GM12892 (cell line): ENCODE results near the gene PAFAH2.

ENCODE experiments used
- POLR2A ChIP-seq: IDR thresholded peaks from 2 replicates; pipeline ENCODE4 v1.6.1; 2011; ENCODE audit warnings: low read depth, low read length, control low read depth
- TAF1 ChIP-seq: IDR thresholded peaks from 2 replicates; pipeline ENCODE4 v1.6.1; 2011; ENCODE audit warnings: low read depth, mild to moderate bottlenecking, control low read depth, low read length, borderline replicate concordance

DNA sequence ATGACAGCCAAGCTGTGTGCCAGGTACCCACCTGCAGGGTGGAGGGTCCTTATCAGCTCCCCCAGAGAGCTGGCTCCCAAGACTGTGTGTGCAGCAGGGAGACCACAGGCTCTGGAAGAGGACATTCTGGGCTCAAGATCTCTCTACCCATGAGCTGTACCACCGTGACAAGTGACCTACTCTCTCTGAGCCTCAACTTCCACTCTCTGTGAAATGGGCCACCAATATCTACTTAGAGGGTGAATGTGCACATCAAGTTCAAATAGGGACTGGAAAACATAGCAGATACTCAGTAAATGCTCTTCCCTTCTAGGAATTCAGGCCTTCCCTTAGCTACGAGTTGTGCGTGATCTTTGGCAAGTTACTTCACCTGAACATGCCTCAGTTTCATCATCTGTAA is 46.6 kb upstream of the PAFAH2 start:
- TF ChIP-seq POLR2A, result no peak
- no peak for TF ChIP-seq TAF1
